GM18867 (cell line): Measurements from ENCODE around the gene LTBP2.
A peak's percentile ranks its signal among the peaks of the same experiment; 100 is the strongest.

ENCODE experiments used
- ATAC-seq: cut with Tn5 transposase; IDR thresholded peaks from one replicate; pipeline ENCODE4 v1.9.1; 2021; ENCODE audit warnings: mild to moderate bottlenecking, moderate library complexity; ENCODE audit not compliant: unreplicated experiment

Gene LTBP2

DNA sequence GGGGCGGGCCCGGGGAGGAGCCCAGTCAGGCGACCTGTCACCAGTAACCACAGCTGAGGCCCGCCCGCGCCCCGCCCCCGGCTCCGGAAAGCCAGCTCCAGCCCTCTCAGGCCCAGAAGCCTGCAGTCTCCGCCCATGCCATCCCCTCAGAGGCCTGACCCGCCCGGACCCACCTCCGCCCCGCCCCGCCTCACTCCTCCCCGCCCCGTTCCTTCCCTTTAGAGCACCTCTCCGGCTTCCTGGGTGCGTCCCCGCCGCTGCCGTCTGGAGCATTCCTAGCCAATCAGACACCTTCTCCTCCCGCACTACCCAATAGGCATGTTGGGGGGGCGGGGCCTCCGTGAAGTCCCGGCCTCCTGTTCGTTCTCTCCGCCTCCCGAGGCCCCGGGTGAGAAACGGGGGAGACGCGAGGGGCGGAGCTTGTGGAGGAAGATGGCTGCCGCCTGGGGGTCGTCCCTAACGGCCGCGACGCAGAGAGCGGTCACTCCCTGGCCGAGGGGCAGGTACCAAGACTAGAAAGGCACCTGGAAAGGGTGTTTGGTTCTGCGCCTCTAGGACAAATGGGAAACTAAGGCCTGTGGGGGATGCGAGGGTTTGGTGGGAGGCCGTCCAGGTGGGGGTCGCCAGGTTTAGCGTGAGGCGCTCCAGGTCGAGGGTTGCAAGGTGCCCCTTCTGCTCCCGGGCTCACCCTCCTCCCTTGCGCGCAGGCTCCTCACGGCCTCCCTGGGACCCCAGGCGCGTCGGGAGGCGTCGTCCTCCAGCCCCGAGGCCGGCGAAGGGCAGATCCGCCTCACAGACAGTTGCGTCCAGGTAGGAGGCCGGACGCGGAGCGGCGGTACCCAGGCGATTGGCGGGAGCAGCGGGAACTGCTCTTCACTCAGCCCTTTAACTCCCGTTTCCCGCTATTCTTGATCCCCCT is 118.4 kb downstream of the LTBP2 start, which contains the start of gene ISCA2:
Gene ISCA2, plus strand, starts transcription at position 423 of the 919 bp plus-strand sequence. Its CDS starts 10 bp downstream, at position 433.
- ATAC-seq: peak; percentile 87

DNA sequence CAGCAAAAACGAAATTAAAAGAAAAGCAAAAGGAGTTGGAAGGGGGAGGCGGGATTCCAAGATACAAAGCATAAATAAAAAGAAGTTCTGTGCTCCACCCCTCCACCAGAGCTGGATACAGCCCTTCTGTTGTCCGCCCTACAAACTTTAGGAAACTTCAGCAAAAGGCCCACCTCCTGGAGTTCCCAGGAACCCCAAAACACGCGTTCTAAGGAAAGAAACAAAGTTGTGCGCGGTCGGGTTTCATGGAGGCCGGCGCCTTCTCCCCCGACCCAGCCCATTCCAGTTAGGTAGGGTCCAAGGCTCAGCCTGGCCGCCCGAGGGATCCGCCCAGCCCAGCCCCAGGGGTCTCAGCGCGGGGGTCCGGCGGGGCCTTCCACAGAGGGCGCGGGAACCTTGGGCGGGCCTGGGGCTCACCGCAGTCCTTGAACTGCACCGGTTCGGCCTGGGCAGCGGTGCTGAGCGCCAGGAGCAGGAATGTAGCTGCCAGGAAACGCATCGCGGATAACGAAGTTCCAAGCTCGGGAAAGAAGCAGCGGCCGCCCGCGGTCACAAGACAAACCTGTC is 119.2 kb downstream of the LTBP2 start, which contains the start of gene NPC2:
Gene NPC2, minus strand, starts transcription at position 530 of the 567 bp plus-strand sequence. Its CDS starts 31 bp downstream, at position 499.
- peak; percentile 11 for ATAC-seq

DNA sequence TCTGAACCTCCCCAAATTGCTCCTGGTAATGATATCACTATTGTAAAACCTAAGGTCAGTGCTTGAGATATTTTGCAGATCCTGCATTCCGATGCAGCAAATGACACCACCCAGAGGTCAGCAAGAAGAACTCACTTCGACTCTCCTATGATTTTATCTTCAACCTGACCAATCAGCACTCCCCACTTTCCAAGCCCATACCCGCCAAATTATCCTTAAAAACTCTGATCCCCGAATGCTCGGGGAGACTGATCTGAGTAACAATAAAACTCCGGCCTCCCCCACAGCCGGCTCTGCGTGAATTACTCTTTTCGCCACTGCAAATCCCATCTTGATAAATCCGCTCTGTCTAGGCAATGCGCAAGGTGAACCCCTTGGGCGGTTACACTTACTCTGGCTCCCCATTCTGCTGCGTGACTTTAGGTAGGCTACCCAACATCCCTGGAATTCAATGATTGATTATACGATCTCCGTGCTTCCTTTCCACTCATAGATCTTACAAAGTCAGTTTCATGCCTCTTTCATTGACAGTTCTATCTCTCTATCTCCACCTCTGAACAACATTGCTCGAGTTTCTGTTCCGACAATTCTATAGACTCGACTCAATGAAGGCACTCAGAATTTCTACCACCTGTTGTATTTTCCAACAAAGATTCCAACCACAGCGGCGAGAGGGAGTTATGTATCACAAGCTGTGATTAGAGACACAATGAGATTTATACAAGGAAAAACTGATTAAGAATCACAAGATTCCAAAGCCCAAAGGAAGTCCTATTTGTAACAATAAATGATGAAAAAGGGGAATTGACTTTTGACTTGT is 119.9 kb downstream of the LTBP2 start:
- ATAC-seq: no peak

DNA sequence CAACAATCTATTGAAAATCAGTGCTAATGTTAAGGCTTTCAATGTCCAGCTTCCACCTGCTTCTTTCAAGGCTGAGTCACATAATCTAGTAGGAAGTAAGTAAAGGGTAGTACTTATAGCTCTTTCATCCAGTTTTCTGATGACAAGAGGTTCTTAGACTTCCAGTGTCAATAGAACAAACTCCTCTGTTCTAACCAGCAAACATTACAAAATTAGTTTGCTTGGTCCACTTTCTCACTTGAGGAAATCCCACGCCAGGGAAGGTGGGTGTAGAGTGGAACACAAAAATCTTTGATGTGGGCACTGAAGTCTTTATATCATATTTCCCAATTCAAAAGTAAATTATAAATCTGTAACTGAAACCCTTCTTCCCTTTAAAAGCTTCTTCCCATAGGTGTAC is 121.6 kb downstream of the LTBP2 start:
- no peak for ATAC-seq

DNA sequence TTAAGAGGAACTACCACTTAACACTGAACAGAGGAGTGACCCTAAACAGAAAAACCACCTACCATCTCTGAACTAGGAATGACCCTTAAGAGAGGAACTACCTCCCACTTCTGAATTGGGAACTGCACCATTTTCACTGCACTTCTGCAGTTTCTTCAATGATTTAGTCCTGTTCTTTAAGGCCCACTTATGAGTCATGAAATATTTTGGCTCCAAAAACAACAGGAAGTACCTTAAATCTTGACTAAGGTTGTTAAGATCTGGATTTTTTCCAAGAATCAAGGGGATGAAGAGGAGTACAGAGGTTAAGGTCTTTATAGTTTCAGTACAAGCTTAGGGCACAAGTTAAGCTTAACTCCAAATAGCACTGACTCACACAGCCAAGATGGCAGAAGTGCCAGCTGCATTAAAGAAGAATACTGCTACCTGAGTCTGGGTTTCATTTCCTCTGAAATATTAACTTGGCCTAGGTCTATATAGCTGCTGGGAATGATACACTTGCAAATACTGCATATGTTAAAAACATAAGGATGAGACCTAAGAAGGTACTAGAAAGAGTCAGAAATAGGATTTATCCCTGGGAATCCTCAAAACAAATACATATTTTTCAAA is 123.1 kb downstream of the LTBP2 start:
- no peak for ATAC-seq

DNA sequence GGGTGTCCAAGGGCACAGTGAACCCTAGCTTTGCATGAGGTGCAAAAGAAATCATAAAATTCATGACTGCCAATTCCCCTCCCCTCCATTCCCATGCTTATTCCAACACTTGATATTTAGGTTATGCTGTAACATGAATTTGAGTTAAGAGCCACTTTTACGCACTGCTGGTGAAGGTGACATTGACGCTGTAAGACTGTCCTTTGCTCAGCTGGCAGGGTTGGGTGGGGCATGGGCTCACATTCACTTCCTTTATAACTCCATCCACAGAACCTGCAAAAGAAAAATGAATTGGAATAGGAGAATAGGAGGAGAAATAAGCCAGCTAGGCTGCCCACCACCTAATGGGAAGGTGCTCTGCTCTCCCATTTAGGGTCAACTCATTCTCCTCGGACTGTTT is 125.9 kb downstream of the LTBP2 start:
- no peak for ATAC-seq

DNA sequence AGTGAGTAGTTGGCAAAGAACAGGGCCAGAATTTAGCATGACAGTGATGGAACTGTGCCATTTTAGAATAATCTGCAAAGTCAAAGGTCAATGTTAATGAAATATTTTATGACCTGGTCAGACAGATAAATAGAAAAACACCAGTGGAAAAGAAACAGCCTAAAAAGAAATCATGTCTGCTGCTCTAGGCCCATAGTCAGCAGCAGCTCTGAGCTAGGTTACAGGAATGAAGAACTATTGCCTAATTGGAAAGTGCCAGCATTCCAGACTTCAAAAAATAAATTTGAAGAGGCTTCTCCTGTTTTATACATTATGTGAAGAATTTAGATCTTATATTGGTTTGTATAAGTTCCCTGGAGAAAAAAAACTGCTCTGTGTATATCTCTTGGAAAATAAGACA is 128.7 kb downstream of the LTBP2 start:
- ATAC-seq: no peak

DNA sequence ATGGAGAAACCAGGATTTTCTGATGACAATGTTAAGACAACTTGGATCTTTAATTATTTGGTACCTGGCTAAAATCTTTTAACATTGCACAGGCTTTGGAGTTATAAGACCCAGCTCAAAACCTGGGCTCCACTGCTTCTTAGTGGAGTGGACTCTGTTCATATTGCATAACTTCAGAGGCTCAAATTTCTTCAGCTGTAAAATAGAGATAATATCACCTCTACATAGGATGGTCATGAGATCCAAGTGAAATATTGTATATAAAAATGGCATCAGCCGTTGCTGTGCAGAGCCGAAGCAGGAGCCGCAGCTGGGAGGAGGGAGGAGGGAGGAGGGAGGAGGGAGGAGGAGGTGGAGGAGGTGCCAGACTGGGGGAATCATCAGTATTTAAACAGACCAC is 129.5 kb downstream of the LTBP2 start:
- no peak for ATAC-seq

DNA sequence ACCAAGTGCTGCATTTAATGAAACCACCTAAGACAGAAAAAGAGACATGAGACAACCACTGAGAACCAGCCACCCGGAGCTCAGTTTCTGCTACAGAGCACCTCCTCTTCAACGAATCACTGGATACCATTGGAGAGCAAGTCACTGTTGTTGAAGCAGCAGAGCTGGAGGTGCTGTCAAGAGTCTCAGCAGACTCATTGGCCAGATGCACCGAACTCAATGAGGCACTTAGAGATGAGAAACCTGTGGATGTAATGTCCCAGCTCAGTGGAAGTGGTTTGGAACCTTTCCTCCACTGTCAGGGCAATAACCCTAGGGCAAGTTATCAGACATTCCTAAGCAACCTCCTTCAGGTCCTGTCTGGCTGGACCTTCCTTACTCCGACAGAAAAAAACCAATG is 132.0 kb downstream of the LTBP2 start:
- no peak for ATAC-seq

DNA sequence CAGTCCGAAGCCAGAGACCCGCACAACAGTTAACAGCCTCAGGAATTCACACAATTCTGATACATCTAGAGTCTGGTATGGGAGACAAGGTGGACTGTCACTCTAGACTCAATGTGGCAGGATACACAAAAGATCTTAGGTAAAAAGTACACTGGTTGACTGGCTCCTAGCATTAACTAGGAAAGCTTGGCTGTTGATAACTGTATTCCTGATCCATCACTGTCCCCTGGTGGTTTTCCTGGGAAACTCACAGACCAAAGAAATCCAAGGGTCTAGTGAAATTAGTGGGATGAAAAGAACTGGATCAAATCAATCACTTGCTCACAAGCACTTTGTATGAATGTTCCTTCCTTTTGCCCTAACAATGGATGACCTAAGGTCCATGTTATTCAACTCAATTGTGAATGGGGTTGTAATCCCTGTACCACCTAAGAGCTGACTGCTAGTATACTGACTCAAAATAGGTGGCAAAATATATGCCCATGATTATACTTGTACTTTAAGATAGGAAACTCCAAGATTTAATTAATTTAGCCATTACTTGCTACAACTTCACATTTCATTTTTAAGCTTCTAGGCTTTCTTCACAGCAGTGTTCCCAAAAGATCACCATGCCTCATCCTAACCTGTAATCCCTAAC is 132.9 kb downstream of the LTBP2 start:
- ATAC-seq: no peak

DNA sequence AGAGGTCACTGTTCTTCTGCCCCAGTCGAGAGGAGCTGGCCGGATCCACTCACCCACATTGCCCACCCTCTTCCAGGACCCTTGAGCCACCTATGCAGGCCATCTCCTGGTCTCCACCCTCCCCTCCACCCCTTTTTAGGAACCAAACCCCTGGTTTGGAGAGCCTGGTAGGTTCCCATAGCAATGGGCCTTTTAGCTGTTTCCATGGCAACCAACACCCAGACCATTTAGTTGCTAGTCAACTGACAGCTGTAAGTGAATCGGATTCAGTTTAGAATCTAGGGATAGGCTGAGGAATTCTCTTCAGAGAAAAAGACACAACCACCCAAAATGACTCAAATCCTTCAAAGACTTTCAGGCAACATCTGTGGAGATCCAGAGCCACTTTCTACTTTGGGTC is 135.4 kb downstream of the LTBP2 start:
- no peak for ATAC-seq

DNA sequence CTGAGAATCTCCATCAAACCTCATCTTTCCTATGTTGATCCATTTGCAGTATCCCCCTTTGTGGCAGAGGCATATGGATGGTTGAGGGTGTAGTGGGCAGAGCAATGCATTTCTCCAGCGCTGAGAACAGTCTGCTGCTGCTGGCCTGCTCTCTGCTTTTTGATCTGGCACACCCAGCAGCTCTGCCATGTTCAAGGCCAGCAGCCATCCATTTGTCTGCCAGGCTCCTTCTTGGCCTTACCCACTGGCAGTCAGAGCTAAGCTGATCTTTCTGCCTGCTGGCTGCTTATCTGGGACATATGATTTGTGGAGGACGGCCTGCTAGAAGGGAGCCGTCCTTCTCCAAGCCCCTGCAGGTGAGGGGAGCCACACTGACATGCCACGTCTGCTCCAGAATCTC is 135.9 kb downstream of the LTBP2 start:
- no peak for ATAC-seq

DNA sequence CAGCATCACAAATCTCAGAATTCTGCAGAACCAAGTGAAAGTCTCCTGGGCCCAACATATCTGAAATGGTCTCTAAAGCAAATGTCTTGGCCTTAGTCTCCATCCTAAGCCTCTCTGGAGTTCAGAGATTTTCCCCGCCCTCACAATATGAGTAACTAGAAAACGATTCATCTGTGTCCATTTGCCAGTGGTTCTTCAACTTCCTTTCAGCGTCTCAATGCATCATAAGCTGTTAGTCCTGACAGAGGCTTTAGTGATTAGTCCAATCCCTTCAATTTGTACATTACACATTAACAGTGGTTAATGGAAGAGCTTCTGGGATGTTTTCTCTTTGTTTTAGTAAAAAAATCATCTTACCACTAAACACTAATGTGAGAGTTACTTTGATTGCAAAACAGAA is 136.4 kb downstream of the LTBP2 start:
- no peak for ATAC-seq

DNA sequence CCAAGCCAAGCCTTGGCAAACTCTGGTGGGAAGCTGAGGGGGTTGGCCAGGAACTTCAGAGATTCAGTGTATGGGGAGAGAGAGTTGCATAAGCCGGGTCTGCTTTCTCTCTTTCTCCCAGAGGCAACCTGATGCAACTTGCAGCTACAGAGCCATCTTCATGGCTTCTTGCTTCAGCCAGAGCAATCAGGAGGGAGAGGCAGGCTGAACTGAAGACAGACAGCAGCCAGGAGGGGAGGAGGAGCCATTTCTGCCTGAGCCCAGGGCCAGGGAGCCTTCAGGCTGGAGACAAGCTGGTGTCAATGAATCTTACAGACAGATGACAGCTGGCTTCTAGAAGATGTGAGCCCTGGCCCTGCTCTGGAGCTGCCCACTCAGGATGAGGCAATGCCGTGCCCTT is 137.7 kb downstream of the LTBP2 start:
- no peak for ATAC-seq

DNA sequence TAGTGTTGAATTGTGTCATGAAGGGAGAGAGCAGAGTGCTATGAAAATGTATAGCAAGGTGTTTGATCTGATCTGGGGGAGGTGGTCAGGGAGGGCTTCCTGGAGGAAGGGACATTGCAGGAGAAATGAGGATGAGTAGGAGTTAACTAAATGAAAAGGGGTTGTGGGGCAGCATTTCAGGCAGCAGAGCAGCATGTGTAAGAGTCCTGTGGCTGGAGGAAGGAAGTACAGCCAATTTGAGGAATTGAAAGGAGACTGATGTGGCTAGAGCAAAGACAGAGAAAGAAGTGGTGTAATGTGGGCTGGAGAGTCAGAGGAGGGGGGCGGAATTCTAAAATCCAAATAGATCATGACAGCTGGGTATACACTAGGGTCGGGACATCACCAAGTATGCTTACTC is 139.4 kb downstream of the LTBP2 start:
- ATAC-seq: no peak

DNA sequence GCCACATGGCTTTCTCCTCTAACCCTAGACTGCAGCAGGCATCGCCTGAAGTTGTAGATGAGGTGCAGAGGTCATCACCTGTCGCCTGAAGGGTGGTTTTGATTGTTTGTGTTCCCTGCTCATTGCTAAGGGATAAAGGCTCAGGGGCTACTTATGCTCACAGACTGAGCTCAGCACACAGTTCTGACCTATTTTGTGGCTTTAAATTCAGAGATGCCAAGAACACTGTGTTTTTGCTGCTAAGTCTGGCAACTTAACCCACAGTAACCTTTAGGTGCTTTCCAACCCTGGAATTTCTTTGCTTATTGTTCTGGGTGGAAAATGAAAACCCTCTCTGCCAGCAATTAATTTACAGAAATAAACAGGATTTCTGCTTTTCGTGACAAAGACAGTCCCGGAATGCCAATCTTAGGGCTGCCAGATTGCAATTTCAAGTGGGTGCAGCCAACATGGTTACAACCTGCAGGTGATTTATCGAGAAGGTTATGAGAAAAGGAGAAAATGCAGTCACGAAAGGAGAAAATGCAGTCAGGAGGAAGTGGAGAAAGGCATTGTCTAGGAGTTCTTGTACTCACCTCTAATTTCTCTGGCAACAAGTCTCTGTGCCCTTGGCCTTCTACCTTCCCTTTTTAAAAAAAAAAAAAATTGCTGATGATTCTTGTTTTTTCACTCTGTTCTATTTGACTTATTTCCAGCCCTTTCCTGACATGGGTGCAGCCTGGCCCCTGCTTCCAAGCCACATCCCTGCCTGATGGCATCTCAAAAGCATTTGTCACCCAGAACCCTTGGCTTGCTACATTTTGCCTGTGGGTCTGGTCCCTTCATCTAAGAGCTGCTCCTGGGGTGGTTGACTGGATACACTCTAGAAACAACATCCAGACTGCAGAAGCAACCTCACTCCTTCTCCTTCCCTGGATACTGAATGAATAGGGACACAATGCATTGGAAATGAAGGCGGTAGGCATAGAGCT is 142.2 kb downstream of the LTBP2 start:
- no peak for ATAC-seq

DNA sequence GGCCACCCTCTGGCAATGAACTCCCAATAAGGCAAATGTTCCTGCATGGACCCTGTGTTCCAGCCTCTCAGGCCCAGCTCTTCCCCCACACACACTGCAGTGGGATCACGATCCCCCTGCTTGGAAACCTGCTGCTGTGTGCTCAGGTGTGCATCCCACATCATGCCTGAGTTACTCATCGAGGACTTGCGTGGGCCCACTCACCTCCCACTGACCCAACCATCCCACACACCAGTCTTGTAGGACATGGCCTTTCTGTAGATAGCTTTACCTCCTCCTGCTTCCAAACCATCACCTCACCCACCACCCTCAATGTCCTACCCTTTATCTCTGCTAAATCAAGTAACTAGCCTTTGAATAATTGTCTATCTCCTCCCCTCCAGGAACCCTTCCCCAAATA is 143.5 kb downstream of the LTBP2 start:
- ATAC-seq: no peak

DNA sequence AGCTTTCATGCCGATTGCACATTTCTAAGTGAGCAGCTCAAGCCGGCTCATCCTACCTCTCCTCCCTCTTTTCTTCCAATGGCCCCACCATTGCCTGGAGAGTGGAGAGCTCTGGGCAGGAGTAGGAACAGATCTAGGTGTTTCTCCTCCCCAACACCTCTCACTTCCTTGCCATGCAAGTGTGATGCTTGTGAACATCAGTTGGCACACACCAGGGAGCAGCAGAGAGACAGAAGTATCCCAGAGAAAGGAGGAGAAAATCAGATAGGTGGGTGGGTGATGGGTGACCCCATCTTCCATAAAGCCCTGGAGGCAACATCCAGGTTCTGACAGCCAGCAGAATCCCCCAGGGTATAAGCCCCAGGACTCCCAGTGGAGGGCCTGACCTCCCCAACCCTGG is 146.7 kb downstream of the LTBP2 start:
- ATAC-seq: no peak

DNA sequence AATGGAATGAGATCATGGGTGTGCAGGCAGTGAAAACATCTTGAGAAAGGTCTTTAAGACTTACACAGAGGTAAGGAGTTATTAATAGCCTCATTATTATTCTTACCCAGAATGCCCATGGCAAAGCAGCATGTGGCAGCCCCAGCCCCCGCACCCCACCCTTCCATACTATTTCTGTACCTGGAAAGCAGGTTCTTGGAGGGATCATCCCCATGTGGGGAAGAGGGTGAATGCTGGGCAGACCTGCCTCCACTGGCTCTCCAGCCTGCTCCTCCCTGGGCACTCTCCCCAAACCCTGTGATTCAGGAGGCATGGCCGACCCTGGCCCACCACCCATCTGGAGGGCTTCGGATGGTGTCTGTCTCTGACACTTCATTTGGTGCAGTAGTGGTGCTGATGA is 147.3 kb downstream of the LTBP2 start:
- no peak for ATAC-seq
